HCT116 (cell line): Measurements from ENCODE around the gene CCDC158.
"Not testable (repeated sequence)": the region's sequence is repeated elsewhere in the genome, so short reads cannot be mapped to it uniquely, and the experiment has no call there.

Experiments
- CBX3 ChIP-seq: IDR thresholded peaks from 2 replicates; pipeline ENCODE4 v1.6.1; 2012; ENCODE audit warnings: low read depth
- CEBPB ChIP-seq: IDR thresholded peaks from 2 replicates; pipeline ENCODE4 v1.6.1; 2012; ENCODE audit warnings: low read depth
- CTCF ChIP-seq, 3 experiments: fragments of 200-600 bp in 1 of 3; sonication (generic) in 1 of 3; IDR thresholded peaks in 2 of 3; conservative IDR thresholded peaks in 1 of 3; 2 replicates each; pipeline ENCODE4 v1.5.1; 2012 to 2017; ENCODE audit warnings: low read depth in 2 of 3, low read length in 2 of 3, antibody characterized with exemption in 1 of 3, borderline replicate concordance in 1 of 3, control low read depth in 1 of 3, mild to moderate bottlenecking in 1 of 3, mixed read lengths in 1 of 3, mixed run types in 1 of 3, moderate library complexity in 1 of 3; ENCODE audit not compliant: insufficient read depth in 1 of 3
- ELF1 ChIP-seq: IDR thresholded peaks from 2 replicates; pipeline ENCODE4 v1.6.1; 2012; ENCODE audit warnings: low read depth, borderline replicate concordance
- EZH2phosphoT487 ChIP-seq: fragments of 200-600 bp; IDR thresholded peaks from 2 replicates; pipeline ENCODE4 v1.6.1; 2018; ENCODE audit warnings: antibody characterized with exemption, borderline replicate concordance
- JUND ChIP-seq: IDR thresholded peaks from 2 replicates; pipeline ENCODE4 v1.6.1; 2012
- MAX ChIP-seq: IDR thresholded peaks from 2 replicates; pipeline ENCODE4 v1.6.1; 2012
- POLR2AphosphoS5 ChIP-seq: IDR thresholded peaks from 2 replicates; pipeline ENCODE4 v1.6.1; 2011; ENCODE audit warnings: mild to moderate bottlenecking, low read depth, low read length, moderate library complexity
- RAD21 ChIP-seq: IDR thresholded peaks from 2 replicates; pipeline ENCODE4 v1.6.1; 2012; ENCODE audit warnings: low read depth, mild to moderate bottlenecking
- SIN3A ChIP-seq: IDR thresholded peaks from 2 replicates; pipeline ENCODE4 v1.6.1; 2012; ENCODE audit warnings: low read depth
- SRF ChIP-seq: IDR thresholded peaks from 2 replicates; pipeline ENCODE4 v1.6.1; 2012; ENCODE audit warnings: low read depth

GRCh38 chr4:76287811-76288210, 133.1 kb downstream of the CCDC158 start:
- TF ChIP-seq RAD21; POLR2AphosphoS5; CEBPB; SRF; CBX3; EZH2phosphoT487; CTCF (IDR thresholded peaks at IDR 0.05 in 2 of 3, conservative IDR thresholded peaks at IDR 0.05 in 1 of 3; ENCODE audit: borderline replicate concordance in 1 of 3, insufficient read depth in 1 of 3, low read depth in 2 of 3, low read length in 2 of 3); ELF1; MAX; SIN3A; JUND: not testable (repeated sequence)
